Measurements from ENCODE around the gene TCEAL3. TPM values are rescaled to one million over a fixed set of nuclear protein-coding genes. Genes with fewer than 3 reads are reported as not detected.
"Not testable (repeated sequence)": the region's sequence is repeated elsewhere in the genome, so short reads cannot be mapped to it uniquely, and the experiment has no call there.

TCEAL3 gene
- total RNA-seq = 14.8 TPM
- long read RNA-seq, transcript TCEAL3-202 (3 exons, 1,113 nt) = major isoform, 7 of 23 reads
- long read RNA-seq, partial matches to known transcripts = 8 of 23 reads
- long read RNA-seq, other reads (novel, unspliced or antisense) = 4 of 23 reads

- intact Hi-C loops (cut with DNase I) = no loop called here
- peak; percentile 65 for DNase-seq
- peak; percentile 97 for ATAC-seq (ENCODE audit: poor library complexity)
Observed at GRCh38 chrX:103607364-103608305, at the start of gene TCEAL3. Gene TCEAL3 (plus strand): TSS chrX:103607963. CDS start chrX:103609065, 1,102 bp downstream.

DNA sequence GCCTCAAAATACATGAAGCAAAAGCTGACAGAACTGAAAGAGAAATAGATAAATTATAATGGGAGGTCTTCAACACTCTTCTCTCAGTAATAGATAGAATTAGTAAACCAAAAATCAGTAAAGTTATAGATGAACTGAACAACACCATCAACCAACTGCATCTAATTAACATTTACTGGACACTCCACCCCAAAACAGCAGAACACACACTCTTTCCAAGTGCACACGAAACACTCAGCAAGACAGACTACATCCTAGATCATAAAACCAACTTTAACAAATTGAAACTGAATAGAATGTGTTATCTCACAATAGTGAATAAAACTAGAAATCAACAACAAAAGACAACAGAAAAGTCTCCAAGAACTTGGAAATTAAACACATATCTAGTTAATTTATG is 47.5 kb upstream of the TCEAL3 start:
- intact Hi-C loops (cut with DNase I) = no loop called here
- DNase-seq (no peak), ATAC-seq (ENCODE audit: poor library complexity) (no peak)

DNA sequence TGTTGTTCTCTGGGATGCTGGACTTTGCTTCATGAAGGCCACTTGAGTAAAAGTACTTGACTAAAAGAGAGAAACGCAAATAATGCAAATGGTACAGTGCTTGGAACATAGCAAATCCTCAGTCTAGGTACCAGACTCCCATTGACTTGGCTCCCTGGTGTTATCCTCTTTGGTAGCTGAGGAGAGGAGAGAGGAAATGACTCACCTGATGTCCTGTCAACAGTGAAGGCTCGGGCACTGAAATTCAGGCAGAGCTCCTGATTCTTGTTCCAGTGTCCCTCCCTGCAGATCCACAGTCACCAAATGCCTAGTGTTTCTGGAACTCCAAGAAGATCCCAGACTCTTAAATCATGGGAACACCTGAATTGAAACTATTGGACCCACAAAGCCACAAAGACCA is 45.0 kb upstream of the TCEAL3 start:
- DNase-seq (no peak), ATAC-seq (ENCODE audit: poor library complexity) (no peak)
- intact Hi-C loops (cut with DNase I) = no loop called here

DNA sequence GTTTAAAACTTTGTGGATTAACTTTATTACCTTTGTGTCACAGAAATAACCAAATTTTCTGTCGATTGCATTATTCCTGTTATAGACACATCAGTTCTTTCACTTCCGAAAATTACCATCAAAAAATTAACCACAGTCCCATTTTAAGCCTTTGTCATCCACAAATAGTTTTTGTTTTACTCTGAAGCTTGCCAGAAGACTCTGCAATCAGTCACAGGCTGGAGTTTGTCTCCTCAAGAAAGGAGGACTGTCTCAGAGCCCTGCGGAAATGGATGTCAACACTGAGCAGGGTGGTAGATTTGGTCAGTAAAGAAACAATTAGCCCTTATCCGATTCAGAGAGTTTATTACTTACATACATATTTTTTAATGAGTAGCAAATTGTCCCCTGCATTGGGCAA is 42.6 kb upstream of the TCEAL3 start:
- intact Hi-C loops (cut with DNase I) = no loop called here
- ATAC-seq (ENCODE audit: poor library complexity) (no peak), DNase-seq (no peak)

DNA sequence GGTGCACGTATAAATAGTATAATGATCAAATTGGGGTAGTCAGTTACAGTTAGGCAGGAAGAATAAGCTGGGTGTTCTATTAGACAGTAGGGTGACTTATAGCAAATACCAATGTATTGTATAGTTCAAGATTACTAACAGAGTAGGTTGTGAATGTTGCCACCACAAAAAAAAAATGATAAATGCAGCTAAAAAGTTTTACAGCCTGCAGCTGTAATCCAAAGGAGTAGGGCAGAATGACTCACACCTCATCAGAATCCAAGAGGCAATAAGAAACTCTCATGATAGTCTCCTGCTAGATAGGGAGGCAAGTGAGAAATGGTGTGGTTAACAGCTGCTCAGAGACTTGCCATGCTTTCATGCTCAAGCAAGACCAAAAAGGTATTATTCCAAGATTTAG is 42.0 kb upstream of the TCEAL3 start:
- ATAC-seq (ENCODE audit: poor library complexity) (no peak), DNase-seq (no peak)
- intact Hi-C loops (cut with DNase I) = no loop called here

- no peak for ATAC-seq (ENCODE audit: poor library complexity)
- intact Hi-C loops (cut with DNase I) = no loop called here
Observed at GRCh38 chrX:103571121-103571520, 36.6 kb upstream of the TCEAL3 start.

DNA sequence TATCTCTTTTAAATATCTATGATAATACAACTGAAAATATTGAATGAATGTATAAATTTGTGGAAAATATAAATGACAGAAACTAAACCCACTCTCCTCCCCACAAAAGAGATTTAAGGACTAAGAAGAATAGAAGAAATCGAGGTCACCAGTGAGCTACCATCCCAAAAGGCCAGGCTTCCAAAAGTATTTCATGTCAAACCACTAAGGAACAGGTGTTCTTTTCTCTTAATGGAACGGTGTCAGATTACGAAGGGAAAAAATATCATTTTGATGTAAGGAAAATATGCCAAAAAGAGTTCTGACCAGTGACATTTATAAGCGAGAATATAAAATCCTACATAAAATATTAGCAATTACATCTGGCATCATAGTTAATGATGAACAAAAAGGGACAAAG is 36.0 kb upstream of the TCEAL3 start:
- intact Hi-C loops (cut with DNase I) = no loop called here
- no peak for DNase-seq
- no peak for ATAC-seq (ENCODE audit: poor library complexity)

More at GRCh38 chrX:103571121-103571520, 36.6 kb upstream of the TCEAL3 start:
- DNase-seq = no peak

- no peak for ATAC-seq (ENCODE audit: poor library complexity)
- DNase-seq = no peak
- intact Hi-C loops (cut with DNase I) = no loop called here
Observed at GRCh38 chrX:103573202-103573601, 34.6 kb upstream of the TCEAL3 start.

DNA sequence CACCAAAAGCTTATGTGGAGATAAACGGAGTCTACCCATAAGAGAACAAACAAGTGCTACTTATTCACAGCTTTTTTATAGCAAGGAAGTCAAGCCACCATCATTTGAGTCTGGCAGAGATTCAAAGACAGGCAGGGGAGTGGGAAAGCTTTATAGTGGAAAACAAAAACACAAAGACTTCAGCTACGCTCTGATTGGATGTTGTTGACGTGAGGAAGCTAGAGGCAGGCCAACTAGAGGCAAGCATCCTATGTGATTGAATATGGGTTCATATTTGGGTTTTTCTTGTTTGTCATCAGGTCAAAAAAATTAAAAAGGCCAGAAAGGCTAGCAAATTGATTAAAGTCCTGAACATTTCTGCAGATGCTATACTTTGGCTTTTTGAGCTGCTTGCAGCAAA is 23.2 kb upstream of the TCEAL3 start:
- DNase-seq = no peak
- intact Hi-C loops (cut with DNase I) = no loop called here
- ATAC-seq (ENCODE audit: poor library complexity) = no peak

DNA sequence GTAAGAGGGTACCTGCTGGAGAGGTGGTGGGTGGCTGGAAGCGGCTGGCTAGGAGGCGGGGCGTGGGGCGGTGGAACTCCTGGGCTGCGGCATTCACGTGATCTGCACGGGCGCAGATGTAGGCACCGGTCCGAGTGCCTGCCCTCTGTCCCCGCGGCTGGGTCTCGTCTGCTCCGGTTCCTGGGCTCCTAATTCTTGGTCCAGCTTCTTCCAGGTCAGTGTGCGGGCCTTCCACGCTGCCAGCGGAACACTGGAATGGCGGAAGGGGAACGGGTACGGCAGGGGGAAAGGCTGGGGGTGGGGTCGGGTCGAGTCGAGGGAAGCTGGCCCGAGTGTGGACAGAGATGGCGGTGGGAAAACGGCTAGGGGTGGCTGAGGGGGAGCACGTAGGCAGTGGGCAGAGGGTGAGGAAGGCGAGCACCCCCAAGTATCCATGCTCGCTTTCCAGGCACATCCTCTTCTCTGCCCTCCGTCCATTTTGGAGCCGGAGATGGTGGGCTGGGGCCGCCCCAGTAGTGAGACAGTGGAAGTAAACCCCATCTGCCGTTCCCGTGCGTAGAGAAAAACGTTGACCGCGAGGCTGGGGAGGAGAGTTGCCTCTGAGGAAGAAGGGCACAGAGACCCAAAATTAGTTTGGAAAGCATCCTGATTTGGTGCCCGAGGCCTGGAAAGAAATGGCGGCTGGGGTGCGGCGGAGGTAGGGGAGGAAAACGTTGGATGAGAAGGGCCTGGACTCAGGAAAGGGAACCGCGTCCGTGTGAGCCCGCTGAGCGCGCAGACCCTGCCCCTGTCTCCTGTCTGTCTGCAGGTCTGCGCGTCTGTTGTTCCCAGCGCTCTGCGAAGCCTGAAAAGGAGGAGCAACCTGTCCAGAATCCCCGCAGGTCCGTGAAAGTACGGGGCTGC is 22.1 kb upstream of the TCEAL3 start, which contains the start of gene TCEAL4:
Gene TCEAL4, plus strand, starts transcription at position 105 of the 903 bp plus-strand sequence. CDS start 1,161 bp downstream, outside the sequence.
- DNase-seq (peak; percentile 73), ATAC-seq (ENCODE audit: poor library complexity) (peak; percentile 96)
- intact Hi-C loops (cut with DNase I) = no loop called here

DNA sequence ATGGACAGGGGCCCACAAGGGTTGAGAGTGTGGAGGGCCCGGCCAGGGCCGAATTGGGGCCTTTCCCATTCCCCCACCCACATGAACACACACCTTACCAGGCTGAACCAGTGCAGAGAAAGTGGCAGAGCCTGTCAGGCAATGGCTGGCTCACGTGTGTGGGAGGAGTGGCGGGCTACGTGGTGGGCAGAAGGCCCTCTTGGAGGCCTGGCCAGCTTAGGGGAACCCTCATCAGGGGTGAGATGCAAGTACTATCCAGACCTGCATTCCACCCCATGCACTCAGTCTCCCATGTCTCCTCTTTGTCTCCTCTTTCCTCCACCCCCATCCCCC is 21.5 kb upstream of the TCEAL3 start:
- intact Hi-C loops (cut with DNase I) = no loop called here
- peak; percentile 34 for DNase-seq

DNA sequence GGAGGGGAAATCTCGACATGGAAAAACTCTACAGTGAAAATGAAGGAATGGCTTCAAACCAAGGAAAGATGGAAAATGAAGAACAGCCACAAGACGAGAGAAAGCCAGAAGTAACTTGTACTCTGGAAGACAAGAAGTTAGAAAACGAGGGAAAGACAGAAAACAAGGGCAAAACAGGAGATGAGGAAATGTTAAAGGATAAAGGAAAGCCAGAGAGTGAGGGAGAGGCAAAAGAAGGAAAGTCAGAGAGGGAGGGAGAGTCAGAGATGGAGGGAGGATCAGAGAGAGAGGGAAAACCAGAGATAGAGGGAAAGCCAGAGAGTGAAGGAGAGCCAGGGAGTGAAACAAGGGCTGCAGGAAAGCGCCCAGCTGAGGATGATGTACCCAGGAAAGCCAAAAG is 21.1 kb upstream of the TCEAL3 start:
- DNase-seq = no peak
- intact Hi-C loops (cut with DNase I) = no loop called here
- no peak for ATAC-seq (ENCODE audit: poor library complexity)

More for the DNA sequence above, 21.5 kb upstream of the TCEAL3 start:
- ATAC-seq (ENCODE audit: poor library complexity) = peak; percentile 61

DNA sequence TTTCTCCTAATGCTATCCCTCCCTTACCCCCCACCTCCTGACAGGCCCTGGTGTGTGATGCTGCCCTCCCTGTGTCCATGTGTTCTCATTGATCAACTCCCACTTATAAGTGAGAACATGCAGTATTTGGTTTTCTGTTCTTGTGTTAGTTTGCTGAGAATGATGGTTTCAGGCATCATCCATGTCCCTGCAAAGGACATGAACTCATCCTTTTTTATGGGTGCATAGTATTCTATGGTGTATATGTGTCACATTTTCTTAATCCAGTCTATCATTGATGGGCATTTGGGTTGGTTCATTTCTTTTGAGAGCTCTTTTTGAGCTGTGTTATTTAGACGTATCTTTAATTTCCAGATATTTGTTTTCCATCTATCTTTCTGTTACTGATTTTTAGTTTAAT is 15.5 kb upstream of the TCEAL3 start:
- DNase-seq; intact Hi-C loops (cut with DNase I); ATAC-seq (ENCODE audit: poor library complexity): not testable (repeated sequence)

GRCh38 chrX:103595202-103595601 is 12.6 kb upstream of the TCEAL3 start:
- ATAC-seq (ENCODE audit: poor library complexity); DNase-seq; intact Hi-C loops (cut with DNase I): not testable (repeated sequence)

DNA sequence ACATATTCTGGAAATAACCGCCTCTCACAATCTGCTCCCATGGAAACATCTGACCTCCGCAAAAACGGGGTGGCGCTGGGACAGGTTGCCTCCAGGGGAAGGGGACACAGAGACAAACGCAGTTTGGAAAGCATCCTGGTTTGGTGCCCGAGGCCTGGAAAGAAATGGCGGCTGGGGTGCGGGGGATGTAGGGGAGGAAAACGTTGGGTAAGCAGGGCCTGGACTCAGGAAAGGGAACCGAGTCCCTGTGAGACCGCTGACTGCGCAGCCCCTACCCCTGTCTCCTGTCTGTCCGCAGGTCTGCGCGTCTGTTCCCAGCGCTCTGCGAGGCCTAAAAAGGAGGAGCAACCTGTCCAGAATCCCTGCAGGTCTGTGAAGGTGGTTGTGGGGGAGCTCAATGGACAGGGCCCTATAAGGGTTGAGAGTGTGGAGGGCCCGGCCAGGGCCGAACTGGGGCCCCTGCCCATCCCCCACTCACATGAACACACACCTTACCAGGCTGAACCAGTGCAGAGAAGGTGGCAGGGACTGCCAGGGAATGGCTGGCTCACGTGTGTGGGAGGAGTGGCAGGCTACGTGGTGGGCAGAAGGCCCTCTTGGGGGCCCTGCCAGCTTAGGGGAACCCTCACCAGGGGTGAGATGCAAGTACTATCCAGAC is 672 bp downstream of the TCEAL3 start:
- peak; percentile 47 for ATAC-seq (ENCODE audit: poor library complexity)
- intact Hi-C loops (cut with DNase I) = no loop called here
- DNase-seq = peak; percentile 41

DNA sequence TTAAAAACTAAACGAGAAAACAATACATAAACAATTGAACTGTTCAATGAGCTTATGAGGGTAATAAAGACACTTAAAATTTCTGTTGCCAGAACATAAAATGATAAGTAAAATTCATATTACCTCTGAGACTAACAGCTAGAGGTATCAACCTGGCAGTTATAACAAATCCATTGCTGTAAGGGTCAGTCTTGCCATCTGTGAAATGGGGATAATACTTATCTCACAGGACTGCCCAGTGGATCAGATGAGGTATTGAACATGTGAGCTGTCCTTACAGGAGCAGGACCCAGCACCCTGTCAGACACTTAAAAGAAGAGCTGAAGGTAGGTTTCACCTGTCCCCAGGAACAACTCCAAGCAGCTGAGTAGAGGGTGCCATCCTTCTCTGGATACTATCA is 2.5 kb downstream of the TCEAL3 start:
- DNase-seq = no peak
- ATAC-seq (ENCODE audit: poor library complexity) = no peak
- intact Hi-C loops (cut with DNase I) = no loop called here

DNA sequence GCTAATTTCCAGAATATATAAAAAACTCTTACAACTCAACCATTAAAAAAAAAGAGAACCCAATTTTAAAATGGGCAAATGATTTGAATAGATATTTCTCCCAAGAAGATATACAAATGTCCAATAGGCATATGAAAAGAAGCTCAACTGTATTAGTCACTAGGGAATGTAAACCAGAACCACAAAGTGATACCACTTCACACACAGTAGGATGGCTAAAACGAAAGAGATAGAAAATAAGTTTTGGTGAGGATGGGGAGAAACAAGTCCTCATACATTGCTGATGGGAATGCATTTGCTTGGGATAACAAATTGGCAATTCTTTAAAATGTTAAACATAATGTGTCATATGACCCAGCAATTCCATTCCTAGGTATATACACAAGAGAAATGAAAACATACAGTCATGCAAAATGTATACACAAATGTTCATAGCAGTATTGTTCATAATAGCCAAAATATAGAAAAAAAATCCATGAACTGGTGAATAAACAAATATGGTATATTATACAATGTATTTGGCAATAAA is 5.7 kb downstream of the TCEAL3 start:
- intact Hi-C loops (cut with DNase I) = no loop called here
- DNase-seq = no peak
- ATAC-seq (ENCODE audit: poor library complexity) = no peak

GRCh38 chrX:103614999-103615398 is 7.2 kb downstream of the TCEAL3 start:
- ATAC-seq (ENCODE audit: poor library complexity) = no peak

More at GRCh38 chrX:103614999-103615398, 7.2 kb downstream of the TCEAL3 start:
- no peak for DNase-seq
- intact Hi-C loops (cut with DNase I) = no loop called here
